ENCODE measurements around the gene SWI5. TPM values are rescaled to one million over a fixed set of nuclear protein-coding genes. Genes with fewer than 3 reads are reported as not detected.

Gene SWI5
- total RNA-seq, 1 experiment from 2014 or later, result 18.0 TPM

DNA sequence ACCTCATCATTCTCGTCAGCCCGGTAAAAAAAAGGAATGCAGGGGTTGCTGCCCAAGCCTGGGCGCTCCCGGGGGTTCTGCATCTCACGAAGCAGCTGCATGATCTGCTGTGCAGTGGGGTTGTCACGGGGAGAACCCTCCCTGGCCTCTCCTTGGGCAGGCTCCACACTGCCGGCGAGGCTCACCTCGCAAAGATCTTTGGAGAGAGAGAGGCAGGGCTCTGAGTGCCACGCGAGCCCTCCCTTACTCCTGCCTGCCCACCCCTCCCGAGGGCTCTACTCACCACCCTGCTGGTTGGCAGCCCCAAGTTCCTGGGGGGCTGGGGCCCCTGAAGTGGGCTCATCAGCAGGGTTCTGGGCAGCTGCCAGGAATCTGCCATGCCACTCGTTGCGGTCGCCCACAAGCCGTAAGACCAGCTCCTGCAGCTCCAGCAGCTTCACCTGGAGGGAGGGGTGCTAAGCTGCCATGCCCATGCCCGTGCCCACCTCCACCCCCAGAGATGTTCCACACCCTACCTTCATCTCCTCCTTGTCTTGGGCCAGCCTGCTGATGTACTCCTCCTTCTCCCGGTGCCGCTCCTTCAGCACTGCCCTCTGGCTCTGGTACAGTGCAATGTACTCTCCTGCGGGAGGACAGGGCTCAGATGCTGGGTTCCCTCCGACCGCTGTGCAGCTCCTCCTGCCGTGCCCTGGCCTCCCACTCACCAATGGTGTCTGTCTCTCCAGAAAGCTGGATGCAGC, 18.8 kb upstream of the SWI5 start:
- peak overlapping the region; percentile 56 for H3K27ac Mint-ChIP-seq (ENCODE audit: unreplicated experiment)
- Histone ChIP-seq H3K36me3 (ENCODE audit: control insufficient read depth, insufficient read depth, low read length) (peaks cover 3% of the 10 kb centered on the region; the same call in 1 of the 2 replicates), H3K4me1 (no peaks in the 10 kb centered on the region), H3K27me3 (replicated peaks; ENCODE audit: control insufficient read depth, insufficient read depth, low read length) (no peaks in the 10 kb centered on the region), H3K9me3 (no peaks in the 10 kb centered on the region), H3K4me3 (ENCODE audit: low read depth, low read length) (no peak overlapping the region)
- no peaks in the 10 kb centered on the region for H3K9me3 Mint-ChIP-seq (ENCODE audit: unreplicated experiment)
- peak overlapping the region; percentile 20 for H3K4me3 Mint-ChIP-seq (ENCODE audit: unreplicated experiment)
- no peaks in the 10 kb centered on the region for H3K27me3 Mint-ChIP-seq (ENCODE audit: insufficient read depth, unreplicated experiment)
- TF ChIP-seq, protein P1, sequence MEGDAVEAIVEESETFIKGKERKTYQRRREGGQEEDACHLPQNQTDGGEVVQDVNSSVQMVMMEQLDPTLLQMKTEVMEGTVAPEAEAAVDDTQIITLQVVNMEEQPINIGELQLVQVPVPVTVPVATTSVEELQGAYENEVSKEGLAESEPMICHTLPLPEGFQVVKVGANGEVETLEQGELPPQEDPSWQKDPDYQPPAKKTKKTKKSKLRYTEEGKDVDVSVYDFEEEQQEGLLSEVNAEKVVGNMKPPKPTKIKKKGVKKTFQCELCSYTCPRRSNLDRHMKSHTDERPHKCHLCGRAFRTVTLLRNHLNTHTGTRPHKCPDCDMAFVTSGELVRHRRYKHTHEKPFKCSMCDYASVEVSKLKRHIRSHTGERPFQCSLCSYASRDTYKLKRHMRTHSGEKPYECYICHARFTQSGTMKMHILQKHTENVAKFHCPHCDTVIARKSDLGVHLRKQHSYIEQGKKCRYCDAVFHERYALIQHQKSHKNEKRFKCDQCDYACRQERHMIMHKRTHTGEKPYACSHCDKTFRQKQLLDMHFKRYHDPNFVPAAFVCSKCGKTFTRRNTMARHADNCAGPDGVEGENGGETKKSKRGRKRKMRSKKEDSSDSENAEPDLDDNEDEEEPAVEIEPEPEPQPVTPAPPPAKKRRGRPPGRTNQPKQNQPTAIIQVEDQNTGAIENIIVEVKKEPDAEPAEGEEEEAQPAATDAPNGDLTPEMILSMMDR (IDR thresholded peaks at IDR 0.05; ENCODE audit: insufficient read depth in 1 of 2, low read depth in 1 of 2, low read length in 1 of 2, severe bottlenecking in 1 of 2, unreplicated experiment in 1 of 2), result no peak
- no peak for DNase-seq
- intact Hi-C loops (cut with micrococcal nuclease; ENCODE audit: unreplicated experiment), result no loop called here
- BruUV-seq (replicated peaks), result no TSS peak
- peaks cover 3% of the 10 kb centered on the region for H3K4me1 Mint-ChIP-seq (ENCODE audit: low read depth, unreplicated experiment)
- ChIA-PET CTCF (interaction anchor here (0.8 to 0.9 kb wide), 2 partner anchors 11 to 64 kb away, joined by 3 to 7 read pairs; no protein-coding TSS in a partner anchor), POLR2A (no interaction called here)
- H3K36me3 Mint-ChIP-seq (ENCODE audit: insufficient read depth, unreplicated experiment), result peaks cover 47% of the 10 kb centered on the region

DNA sequence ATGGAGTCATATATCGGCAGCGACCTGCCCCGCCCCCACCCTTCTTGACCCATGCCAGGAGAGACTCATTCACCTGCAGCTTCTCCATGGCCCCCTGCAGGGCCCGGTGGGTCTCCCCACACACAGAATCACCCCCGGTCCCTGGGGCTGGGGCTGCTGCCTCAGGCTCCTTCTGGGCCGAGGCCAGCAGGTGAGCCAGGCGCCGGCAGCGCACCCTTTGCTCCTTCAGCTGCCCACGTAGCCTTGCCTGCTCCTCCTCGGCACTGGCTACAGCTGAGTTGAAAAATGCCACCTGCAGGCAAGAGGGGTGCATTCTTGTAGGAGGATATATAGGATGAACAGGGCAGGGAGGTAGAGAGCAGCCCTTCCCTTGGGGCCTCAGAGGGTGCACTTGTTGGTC, 18.2 kb upstream of the SWI5 start:
- H3K9me3 Mint-ChIP-seq (ENCODE audit: unreplicated experiment), result no peaks in the 10 kb centered on the region
- Histone ChIP-seq H3K9me3 (no peaks in the 10 kb centered on the region), H3K36me3 (ENCODE audit: control insufficient read depth, insufficient read depth, low read length) (peaks cover 3% of the 10 kb centered on the region; the same call in 1 of the 2 replicates), H3K4me1 (no peaks in the 10 kb centered on the region), H3K27me3 (replicated peaks; ENCODE audit: control insufficient read depth, insufficient read depth, low read length) (no peaks in the 10 kb centered on the region), H3K4me3 (ENCODE audit: low read depth, low read length) (no peak overlapping the region)
- peaks cover 52% of the 10 kb centered on the region for H3K36me3 Mint-ChIP-seq (ENCODE audit: insufficient read depth, unreplicated experiment)
- CTCF ChIA-PET, result interaction anchor here (0.8 to 0.9 kb wide), 2 partner anchors 11 to 65 kb away, joined by 3 to 7 read pairs; no protein-coding TSS in a partner anchor
- H3K4me3 Mint-ChIP-seq (ENCODE audit: unreplicated experiment), result peak overlapping the region; percentile 20
- DNase-seq, result no peak
- H3K27me3 Mint-ChIP-seq (ENCODE audit: insufficient read depth, unreplicated experiment), result no peaks in the 10 kb centered on the region
- no TSS peak for BruUV-seq (replicated peaks)
- POLR2A ChIA-PET, result no interaction called here
- H3K4me1 Mint-ChIP-seq (ENCODE audit: low read depth, unreplicated experiment), result no peaks in the 10 kb centered on the region
- TF ChIP-seq, protein P1 (IDR thresholded peaks at IDR 0.05; ENCODE audit: insufficient read depth in 1 of 2, low read depth in 1 of 2, low read length in 1 of 2, severe bottlenecking in 1 of 2, unreplicated experiment in 1 of 2), result no peak
- H3K27ac Mint-ChIP-seq (ENCODE audit: unreplicated experiment), result peak overlapping the region; percentile 56
- intact Hi-C loops (cut with micrococcal nuclease; ENCODE audit: unreplicated experiment), result no loop called here

DNA sequence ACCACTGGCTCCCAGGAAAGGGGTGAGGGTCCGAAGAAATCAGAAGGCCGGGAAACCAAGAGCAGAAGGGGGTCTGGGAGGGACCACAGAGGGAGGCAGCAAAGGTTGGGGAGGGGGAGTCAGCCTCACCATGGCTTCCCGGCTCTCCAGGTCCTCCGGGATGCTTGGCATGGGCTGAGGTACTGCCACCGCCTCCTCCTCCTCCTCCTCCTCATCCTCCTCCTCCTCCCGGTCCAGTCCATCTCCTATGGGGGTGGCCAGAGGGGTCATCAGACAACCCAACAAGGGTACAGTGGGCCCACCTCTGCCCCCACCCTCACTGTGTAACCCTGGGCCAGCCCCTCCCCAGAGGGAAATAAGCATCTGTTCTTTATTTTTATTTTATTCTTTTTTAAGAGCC, 17.8 kb upstream of the SWI5 start:
- peaks cover 3% of the 10 kb centered on the region; the same call in 1 of the 2 replicates for H3K36me3 ChIP-seq (ENCODE audit: control insufficient read depth, insufficient read depth, low read length)
- peaks cover 56% of the 10 kb centered on the region for H3K36me3 Mint-ChIP-seq (ENCODE audit: insufficient read depth, unreplicated experiment)
- CTCF ChIA-PET, result interaction anchor here (0.8 to 1.2 kb wide), 2 partner anchors 37 to 65 kb away, joined by 3 to 7 read pairs; no protein-coding TSS in a partner anchor

More for the DNA sequence above, 17.8 kb upstream of the SWI5 start:
- H3K4me3 ChIP-seq (ENCODE audit: low read depth, low read length), result no peak overlapping the region
- Mint-ChIP-seq H3K27me3 (ENCODE audit: insufficient read depth, unreplicated experiment) (no peaks in the 10 kb centered on the region), H3K4me3 (ENCODE audit: unreplicated experiment) (no peak overlapping the region), H3K4me1 (ENCODE audit: low read depth, unreplicated experiment) (no peaks in the 10 kb centered on the region), H3K9me3 (ENCODE audit: unreplicated experiment) (no peaks in the 10 kb centered on the region), H3K27ac (ENCODE audit: unreplicated experiment) (peak overlapping the region; percentile 56)
- DNase-seq, result no peak
- TF ChIP-seq, protein P1 (IDR thresholded peaks at IDR 0.05; ENCODE audit: insufficient read depth in 1 of 2, low read depth in 1 of 2, low read length in 1 of 2, severe bottlenecking in 1 of 2, unreplicated experiment in 1 of 2), result no peak
- POLR2A ChIA-PET, result no interaction called here
- no peaks in the 10 kb centered on the region for H3K9me3 ChIP-seq
- no peaks in the 10 kb centered on the region for H3K27me3 ChIP-seq (replicated peaks; ENCODE audit: control insufficient read depth, insufficient read depth, low read length)
- intact Hi-C loops (cut with micrococcal nuclease; ENCODE audit: unreplicated experiment), result no loop called here
- no peaks in the 10 kb centered on the region for H3K4me1 ChIP-seq
- BruUV-seq (replicated peaks), result no TSS peak
